Loucy (cell line): ENCODE results near the gene ULK1.

ENCODE experiments used
- H2AFZ ChIP-seq: fragments of 200-600 bp; sonication (generic); 2 replicates; pipeline ENCODE4 v1.6.0; 2016; ENCODE audit warnings: antibody characterized with exemption, mild to moderate bottlenecking, low read length, moderate library complexity
- H3F3A ChIP-seq: fragments of 200-600 bp; 2 replicates; pipeline ENCODE4 v1.6.0; 2016; ENCODE audit warnings: antibody characterized with exemption, low read depth, mild to moderate bottlenecking
- H3K27me3 ChIP-seq: fragments of 200-600 bp; sonication (generic); 2 replicates; pipeline ENCODE4 v1.6.1; 2014; ENCODE audit warnings: low read length, mild to moderate bottlenecking; ENCODE audit not compliant: insufficient read depth, poor library complexity, severe bottlenecking
- H3K36me3 ChIP-seq: fragments of 200-600 bp; sonication (generic); 2 replicates; pipeline ENCODE4 v1.6.1; 2016; ENCODE audit warnings: low read length; ENCODE audit not compliant: insufficient read depth
- H3K4me1 ChIP-seq: fragments of 200-600 bp; sonication (generic); 2 replicates; pipeline ENCODE4 v1.5.1; 2014; ENCODE audit warnings: low read length, mild to moderate bottlenecking; ENCODE audit not compliant: insufficient read depth, poor library complexity, severe bottlenecking
- H3K4me2 ChIP-seq: fragments of 200-600 bp; sonication (generic); 2 replicates; pipeline ENCODE4 v1.6.0; 2014; ENCODE audit warnings: antibody characterized with exemption, low read length, low read depth, mild to moderate bottlenecking; ENCODE audit not compliant: poor library complexity, severe bottlenecking
- H3K4me3 ChIP-seq: fragments of 200-600 bp; sonication (generic); 2 replicates; pipeline ENCODE4 v1.5.1; 2014; ENCODE audit warnings: low read length, mild to moderate bottlenecking, mixed read lengths; ENCODE audit not compliant: poor library complexity, severe bottlenecking
- H3K79me2 ChIP-seq: fragments of 200-600 bp; sonication (generic); 2 replicates; pipeline ENCODE4 v1.6.1; 2014; ENCODE audit warnings: low read length; ENCODE audit not compliant: insufficient read depth
- H3K9ac ChIP-seq: fragments of 200-600 bp; sonication (generic); 2 replicates; pipeline ENCODE4 v1.6.0; 2014; ENCODE audit warnings: mild to moderate bottlenecking, low read depth, low read length, moderate library complexity; ENCODE audit not compliant: poor library complexity, severe bottlenecking
- H3K9me2 ChIP-seq: fragments of 200-600 bp; sonication (generic); replicated peaks from 2 replicates; pipeline ENCODE4 v1.6.1; 2016; ENCODE audit warnings: low read depth, low read length, mixed read lengths
- H3K9me3 ChIP-seq: fragments of 200-600 bp; sonication (generic); 2 replicates; pipeline ENCODE4 v1.6.1; 2014; ENCODE audit warnings: mild to moderate bottlenecking, antibody characterized with exemption, low read length, low read depth; ENCODE audit not compliant: insufficient read depth
- H4K20me1 ChIP-seq: fragments of 200-600 bp; sonication (generic); 2 replicates; pipeline ENCODE4 v1.6.0; 2014; ENCODE audit warnings: antibody characterized with exemption, low read length, mild to moderate bottlenecking; ENCODE audit not compliant: insufficient read depth, poor library complexity, severe bottlenecking
- EZH2phosphoT487 ChIP-seq: fragments of 200-600 bp; IDR thresholded peaks from 2 replicates; pipeline ENCODE4 v1.6.1; 2018; ENCODE audit warnings: antibody characterized with exemption, mild to moderate bottlenecking, moderate library complexity, borderline replicate concordance
- TF ChIP-seq, protein P1 (sequence below): fragments of 200-600 bp; sonication (generic); conservative IDR thresholded peaks from 2 replicates; pipeline ENCODE4 v1.5.1; 2014; ENCODE audit warnings: mild to moderate bottlenecking, antibody characterized with exemption, low read length

ULK1 gene

DNA sequence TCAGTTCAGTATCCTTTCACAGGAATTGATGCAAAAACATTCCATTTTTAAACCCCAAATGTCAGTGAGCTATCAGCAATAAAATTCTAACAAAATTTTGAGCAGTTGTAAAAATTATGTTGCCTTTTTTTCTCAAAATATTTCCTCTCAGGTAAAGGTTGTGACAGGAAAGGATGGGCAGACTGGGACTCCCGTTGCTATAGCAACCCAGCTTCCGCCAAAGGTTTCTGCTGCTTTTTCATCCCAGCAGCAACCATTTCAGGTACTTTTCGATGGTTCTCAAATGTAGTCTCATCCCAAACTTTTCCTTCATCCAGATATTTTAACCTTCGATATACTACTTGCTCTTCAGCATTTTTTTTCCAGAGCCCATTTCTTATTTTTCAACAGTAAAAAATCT, 69.0 kb downstream of the ULK1 start:
- no peaks in the 10 kb centered on the region for H3K9me3 ChIP-seq
- no peak overlapping the region for H3K9ac ChIP-seq
- H3K4me1 ChIP-seq, result peaks cover 29% of the 10 kb centered on the region
- H3K79me2 ChIP-seq, result peaks cover 85% of the 10 kb centered on the region
- H4K20me1 ChIP-seq, result peaks cover 42% of the 10 kb centered on the region
- H3K36me3 ChIP-seq, result peaks cover 37% of the 10 kb centered on the region; the same call in 1 of the 2 replicates
- no peak overlapping the region for H2AFZ ChIP-seq
- no peak for TF ChIP-seq EZH2phosphoT487
- TF ChIP-seq, protein P1, sequence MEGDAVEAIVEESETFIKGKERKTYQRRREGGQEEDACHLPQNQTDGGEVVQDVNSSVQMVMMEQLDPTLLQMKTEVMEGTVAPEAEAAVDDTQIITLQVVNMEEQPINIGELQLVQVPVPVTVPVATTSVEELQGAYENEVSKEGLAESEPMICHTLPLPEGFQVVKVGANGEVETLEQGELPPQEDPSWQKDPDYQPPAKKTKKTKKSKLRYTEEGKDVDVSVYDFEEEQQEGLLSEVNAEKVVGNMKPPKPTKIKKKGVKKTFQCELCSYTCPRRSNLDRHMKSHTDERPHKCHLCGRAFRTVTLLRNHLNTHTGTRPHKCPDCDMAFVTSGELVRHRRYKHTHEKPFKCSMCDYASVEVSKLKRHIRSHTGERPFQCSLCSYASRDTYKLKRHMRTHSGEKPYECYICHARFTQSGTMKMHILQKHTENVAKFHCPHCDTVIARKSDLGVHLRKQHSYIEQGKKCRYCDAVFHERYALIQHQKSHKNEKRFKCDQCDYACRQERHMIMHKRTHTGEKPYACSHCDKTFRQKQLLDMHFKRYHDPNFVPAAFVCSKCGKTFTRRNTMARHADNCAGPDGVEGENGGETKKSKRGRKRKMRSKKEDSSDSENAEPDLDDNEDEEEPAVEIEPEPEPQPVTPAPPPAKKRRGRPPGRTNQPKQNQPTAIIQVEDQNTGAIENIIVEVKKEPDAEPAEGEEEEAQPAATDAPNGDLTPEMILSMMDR, result no peak
- no peak overlapping the region for H3K4me3 ChIP-seq
- H3K9me2 ChIP-seq, result no peaks in the 10 kb centered on the region
- no peaks in the 10 kb centered on the region for H3F3A ChIP-seq
- H3K4me2 ChIP-seq, result peak overlapping the region; percentile 30
- no peaks in the 10 kb centered on the region for H3K27me3 ChIP-seq

DNA sequence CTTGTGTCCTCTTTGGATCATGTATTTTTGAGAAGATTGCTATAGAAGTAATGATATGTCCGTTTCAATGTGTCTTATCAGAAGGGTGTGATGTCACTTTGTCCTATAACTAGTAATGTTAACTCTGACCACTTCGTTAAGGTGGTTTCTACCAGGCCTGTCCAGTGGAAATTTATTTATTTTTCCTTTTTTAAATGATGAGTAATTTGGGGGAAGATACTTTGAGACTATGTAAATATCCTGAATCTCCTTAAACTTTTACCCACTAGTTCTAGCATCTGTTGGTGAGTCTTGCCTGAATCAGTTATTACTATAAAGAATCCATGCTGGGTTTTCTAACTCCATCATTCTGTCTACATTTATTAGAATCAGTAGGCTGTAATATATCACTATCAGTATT, 70.7 kb downstream of the ULK1 start:
- H3F3A ChIP-seq, result no peaks in the 10 kb centered on the region
- H3K4me3 ChIP-seq, result no peak overlapping the region
- no peak overlapping the region for H2AFZ ChIP-seq
- peaks cover 85% of the 10 kb centered on the region for H3K79me2 ChIP-seq
- H3K36me3 ChIP-seq, result peaks cover 35% of the 10 kb centered on the region; the same call in 1 of the 2 replicates
- peak overlapping the region; percentile 17 for H3K4me2 ChIP-seq
- H3K4me1 ChIP-seq, result peaks cover 33% of the 10 kb centered on the region
- TF ChIP-seq EZH2phosphoT487, result no peak
- TF ChIP-seq, protein P1, result no peak
- no peaks in the 10 kb centered on the region for H3K9me3 ChIP-seq
- H3K9me2 ChIP-seq, result no peaks in the 10 kb centered on the region
- H3K9ac ChIP-seq, result no peak overlapping the region
- no peaks in the 10 kb centered on the region for H3K27me3 ChIP-seq
- H4K20me1 ChIP-seq, result peaks cover 34% of the 10 kb centered on the region

DNA sequence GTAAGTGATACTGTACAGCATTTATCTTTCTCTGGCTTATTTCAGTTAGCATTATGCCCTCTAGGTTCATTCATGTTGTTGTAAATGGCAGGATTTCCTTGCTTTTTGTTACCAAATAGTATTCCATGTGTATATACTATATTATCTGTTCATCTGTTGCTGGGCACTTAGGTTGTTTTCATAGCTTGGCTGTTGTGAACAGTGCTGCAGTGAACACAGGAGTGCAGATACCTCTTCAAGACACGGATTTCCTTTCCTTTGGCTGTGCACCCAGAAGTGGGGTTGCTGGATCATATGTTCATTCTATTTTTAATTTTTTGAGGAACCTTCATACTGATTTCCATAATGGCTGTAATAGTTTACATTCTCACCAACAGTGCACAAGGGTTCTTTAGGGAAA, 76.8 kb downstream of the ULK1 start:
- Histone ChIP-seq H3F3A (no peaks in the 10 kb centered on the region), H3K36me3 (peaks cover 6% of the 10 kb centered on the region; the same call in 1 of the 2 replicates), H4K20me1 (peaks cover 31% of the 10 kb centered on the region), H3K79me2 (peaks cover 96% of the 10 kb centered on the region), H3K4me1 (peaks cover 9% of the 10 kb centered on the region), H2AFZ (no peak overlapping the region), H3K9me2 (no peaks in the 10 kb centered on the region), H3K9ac (no peak overlapping the region), H3K4me2 (no peak overlapping the region), H3K27me3 (no peaks in the 10 kb centered on the region), H3K9me3 (no peaks in the 10 kb centered on the region), H3K4me3 (no peak overlapping the region)
- TF ChIP-seq, protein P1, result no peak
- TF ChIP-seq EZH2phosphoT487, result no peak
